ENCODE results near the gene COPRS.
"Not testable (repeated sequence)": the region's sequence is repeated elsewhere in the genome, so short reads cannot be mapped to it uniquely, and the experiment has no call there.

COPRS gene

GRCh38 chr17:31838636-31839225, 20.3 kb downstream of the COPRS start:
- no peak for ATAC-seq (replicated peaks; ENCODE audit: extremely low read depth, poor library complexity, severe bottlenecking)
- no peaks in the 10 kb centered on the region for H3K36me3 Mint-ChIP-seq (ENCODE audit: insufficient read depth)

GRCh38 chr17:31835984-31836383, 23.1 kb downstream of the COPRS start:
- Mint-ChIP-seq H3K36me3 (ENCODE audit: insufficient read depth) (peaks cover 1% of the 10 kb centered on the region), H3K4me1 (no peaks in the 10 kb centered on the region), H3K27ac (ENCODE audit: low read depth) (no peak overlapping the region), H3K4me3 (no peak overlapping the region), H3K9me3 (no peaks in the 10 kb centered on the region), H3K27me3 (peaks cover 1% of the 10 kb centered on the region)
- DNase-seq (ENCODE audit: low spot score in 2 of 2) (no peak), ATAC-seq (replicated peaks; ENCODE audit: extremely low read depth, poor library complexity, severe bottlenecking) (no peak)

More at GRCh38 chr17:31838636-31839225, 20.3 kb downstream of the COPRS start:
- Mint-ChIP-seq H3K9me3 (no peaks in the 10 kb centered on the region), H3K27ac (ENCODE audit: low read depth) (no peak overlapping the region), H3K4me1 (no peaks in the 10 kb centered on the region), H3K4me3 (no peak overlapping the region), H3K27me3 (no peaks in the 10 kb centered on the region)
- DNase-seq (ENCODE audit: low spot score in 2 of 2): no peak

- H3K4me3 Mint-ChIP-seq: no peak overlapping the region
- ATAC-seq (replicated peaks; ENCODE audit: extremely low read depth, poor library complexity, severe bottlenecking) (peak; percentile 14), DNase-seq (ENCODE audit: low spot score in 2 of 2) (no peak)
- no peak overlapping the region for H3K27ac Mint-ChIP-seq (ENCODE audit: low read depth)
- no peaks in the 10 kb centered on the region for H3K4me1 Mint-ChIP-seq
- peaks cover 3% of the 10 kb centered on the region for H3K36me3 Mint-ChIP-seq (ENCODE audit: insufficient read depth)
- peaks cover 11% of the 10 kb centered on the region for H3K27me3 Mint-ChIP-seq
- H3K9me3 Mint-ChIP-seq: no peaks in the 10 kb centered on the region
Measured at GRCh38 chr17:31834448-31834847, 24.6 kb downstream of the COPRS start.

DNA sequence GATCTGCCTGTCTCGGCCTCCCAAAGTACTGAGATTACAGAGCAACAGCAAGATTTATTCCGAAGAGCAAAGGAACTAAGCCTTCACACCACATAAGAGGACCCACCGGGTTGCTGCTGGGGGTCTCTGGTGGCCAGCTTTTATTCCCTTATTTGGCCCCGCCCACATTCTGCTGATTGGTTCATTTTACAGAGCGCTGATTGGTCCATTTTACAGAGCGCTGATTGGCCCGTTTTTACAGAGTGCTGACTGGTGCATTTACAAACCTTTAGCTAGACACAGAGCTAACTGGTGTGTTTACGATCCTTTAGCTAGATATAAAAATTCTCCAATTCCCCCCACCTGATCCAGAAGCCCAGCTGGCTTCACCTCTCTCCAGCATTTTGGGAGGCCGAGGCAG, 26.3 kb downstream of the COPRS start:
- H3K36me3 Mint-ChIP-seq (ENCODE audit: insufficient read depth): peaks cover 3% of the 10 kb centered on the region
- H3K4me1 Mint-ChIP-seq: no peaks in the 10 kb centered on the region
- no peak for DNase-seq (ENCODE audit: low spot score in 2 of 2)
- no peaks in the 10 kb centered on the region for H3K9me3 Mint-ChIP-seq
- no peak overlapping the region for H3K4me3 Mint-ChIP-seq
- H3K27ac Mint-ChIP-seq (ENCODE audit: low read depth): no peak overlapping the region
- no peak for ATAC-seq (replicated peaks; ENCODE audit: extremely low read depth, poor library complexity, severe bottlenecking)
- peaks cover 15% of the 10 kb centered on the region for H3K27me3 Mint-ChIP-seq

GRCh38 chr17:31830971-31831858, 27.8 kb downstream of the COPRS start:
- H3K27me3 Mint-ChIP-seq: peaks cover 22% of the 10 kb centered on the region
- no peak overlapping the region for H3K27ac Mint-ChIP-seq (ENCODE audit: low read depth)
- peaks cover 3% of the 10 kb centered on the region for H3K36me3 Mint-ChIP-seq (ENCODE audit: insufficient read depth)
- no peak overlapping the region for H3K4me3 Mint-ChIP-seq
- no peaks in the 10 kb centered on the region for H3K4me1 Mint-ChIP-seq
- H3K9me3 Mint-ChIP-seq: no peaks in the 10 kb centered on the region
- no peak for ATAC-seq (replicated peaks; ENCODE audit: extremely low read depth, poor library complexity, severe bottlenecking)
- DNase-seq (ENCODE audit: low spot score in 2 of 2): no peak

DNA sequence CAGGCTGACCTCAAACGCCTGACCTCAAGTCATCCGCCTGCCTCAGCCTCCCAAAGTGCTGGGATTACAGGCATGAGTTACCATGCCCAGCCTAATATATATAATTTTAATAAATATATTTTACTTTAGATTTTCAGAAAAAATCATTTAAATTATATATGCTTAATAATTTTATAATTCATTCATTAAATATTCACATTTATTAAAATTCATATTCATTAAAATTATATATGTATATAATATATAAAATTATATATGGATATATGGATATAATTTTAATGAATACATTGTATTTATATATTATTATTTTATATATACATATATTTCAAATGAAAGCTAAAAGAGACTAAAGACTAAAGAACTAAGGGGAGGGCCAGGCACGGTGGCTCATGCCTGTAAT, 29.4 kb downstream of the COPRS start:
- ATAC-seq (replicated peaks; ENCODE audit: extremely low read depth, poor library complexity, severe bottlenecking) (no peak), DNase-seq (ENCODE audit: low spot score in 2 of 2) (no peak)
- no peaks in the 10 kb centered on the region for H3K4me1 Mint-ChIP-seq
- H3K4me3 Mint-ChIP-seq: no peak overlapping the region
- H3K36me3 Mint-ChIP-seq (ENCODE audit: insufficient read depth): peaks cover 3% of the 10 kb centered on the region
- H3K27me3 Mint-ChIP-seq: peaks cover 22% of the 10 kb centered on the region
- no peak overlapping the region for H3K27ac Mint-ChIP-seq (ENCODE audit: low read depth)
- H3K9me3 Mint-ChIP-seq: no peaks in the 10 kb centered on the region

- DNase-seq (ENCODE audit: low spot score in 2 of 2); H3K4me1 Mint-ChIP-seq; H3K27ac Mint-ChIP-seq (ENCODE audit: low read depth); H3K9me3 Mint-ChIP-seq; ATAC-seq (replicated peaks; ENCODE audit: extremely low read depth, poor library complexity, severe bottlenecking); H3K36me3 Mint-ChIP-seq (ENCODE audit: insufficient read depth); H3K4me3 Mint-ChIP-seq: not testable (repeated sequence)
- H3K27me3 Mint-ChIP-seq: peaks cover 22% of the 10 kb centered on the region
Measured at GRCh38 chr17:31828955-31829354, 30.1 kb downstream of the COPRS start.

- Mint-ChIP-seq H3K27me3 (peaks cover 31% of the 10 kb centered on the region), H3K4me1 (no peaks in the 10 kb centered on the region), H3K9me3 (no peaks in the 10 kb centered on the region), H3K36me3 (ENCODE audit: insufficient read depth) (peaks cover 2% of the 10 kb centered on the region), H3K27ac (ENCODE audit: low read depth) (no peak overlapping the region), H3K4me3 (no peak overlapping the region)
- ATAC-seq (replicated peaks; ENCODE audit: extremely low read depth, poor library complexity, severe bottlenecking) (no peak), DNase-seq (ENCODE audit: low spot score in 2 of 2) (no peak)
Measured at GRCh38 chr17:31825961-31826691, 32.9 kb downstream of the COPRS start.

GRCh38 chr17:31824766-31825360, 34.2 kb downstream of the COPRS start:
- Mint-ChIP-seq H3K36me3 (ENCODE audit: insufficient read depth) (no peaks in the 10 kb centered on the region), H3K27me3 (peaks cover 23% of the 10 kb centered on the region), H3K4me1 (no peaks in the 10 kb centered on the region), H3K27ac (ENCODE audit: low read depth) (no peak overlapping the region), H3K9me3 (no peaks in the 10 kb centered on the region), H3K4me3 (no peak overlapping the region)
- ATAC-seq (replicated peaks; ENCODE audit: extremely low read depth, poor library complexity, severe bottlenecking) (no peak), DNase-seq (ENCODE audit: low spot score in 2 of 2) (no peak)

GRCh38 chr17:31823014-31823413, 36.0 kb downstream of the COPRS start:
- Mint-ChIP-seq H3K27me3 (peaks cover 21% of the 10 kb centered on the region), H3K36me3 (ENCODE audit: insufficient read depth) (no peaks in the 10 kb centered on the region), H3K9me3 (no peaks in the 10 kb centered on the region), H3K4me3 (no peak overlapping the region), H3K4me1 (no peaks in the 10 kb centered on the region), H3K27ac (ENCODE audit: low read depth) (no peak overlapping the region)
- no peak for ATAC-seq (replicated peaks; ENCODE audit: extremely low read depth, poor library complexity, severe bottlenecking)
- no peak for DNase-seq (ENCODE audit: low spot score in 2 of 2)

- DNase-seq (ENCODE audit: low spot score in 2 of 2): no peak
- ATAC-seq (replicated peaks; ENCODE audit: extremely low read depth, poor library complexity, severe bottlenecking): no peak
- Mint-ChIP-seq H3K36me3 (ENCODE audit: insufficient read depth) (no peaks in the 10 kb centered on the region), H3K9me3 (no peaks in the 10 kb centered on the region), H3K27me3 (peaks cover 12% of the 10 kb centered on the region), H3K4me3 (no peak overlapping the region), H3K4me1 (no peaks in the 10 kb centered on the region), H3K27ac (ENCODE audit: low read depth) (no peak overlapping the region)
Measured at GRCh38 chr17:31820691-31821435, 38.2 kb downstream of the COPRS start.

DNA sequence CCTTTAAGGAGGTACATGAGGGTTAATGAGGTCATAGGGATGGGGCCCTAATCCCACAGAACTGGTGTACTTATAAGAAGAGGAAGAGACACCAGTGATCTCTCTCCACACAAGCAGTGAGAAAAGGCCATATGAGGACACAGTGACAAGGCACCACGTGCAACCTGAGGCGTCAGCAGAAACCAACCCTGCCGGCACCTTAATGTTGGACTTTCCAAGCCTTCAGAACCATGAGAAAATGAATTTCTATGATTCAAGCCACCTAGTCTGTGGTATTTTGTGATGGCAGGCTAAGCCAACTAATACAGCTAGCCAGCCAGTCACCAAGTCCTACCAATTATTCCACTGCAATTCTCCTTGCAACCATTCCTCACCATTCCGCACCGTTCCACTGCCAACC, 39.5 kb downstream of the COPRS start:
- Mint-ChIP-seq H3K36me3 (ENCODE audit: insufficient read depth) (no peaks in the 10 kb centered on the region), H3K9me3 (no peaks in the 10 kb centered on the region), H3K4me3 (no peak overlapping the region), H3K4me1 (no peaks in the 10 kb centered on the region), H3K27me3 (peaks cover 12% of the 10 kb centered on the region), H3K27ac (ENCODE audit: low read depth) (no peak overlapping the region)
- DNase-seq (ENCODE audit: low spot score in 2 of 2): no peak
- ATAC-seq (replicated peaks; ENCODE audit: extremely low read depth, poor library complexity, severe bottlenecking): no peak
